ENCODE measurements around the gene SPTSSB. TPM values are rescaled to one million over a fixed set of nuclear protein-coding genes. Genes with fewer than 3 reads are reported as not detected.

Gene SPTSSB
- total RNA-seq, 1 experiment from 2014 or later = 15.7 TPM

DNA sequence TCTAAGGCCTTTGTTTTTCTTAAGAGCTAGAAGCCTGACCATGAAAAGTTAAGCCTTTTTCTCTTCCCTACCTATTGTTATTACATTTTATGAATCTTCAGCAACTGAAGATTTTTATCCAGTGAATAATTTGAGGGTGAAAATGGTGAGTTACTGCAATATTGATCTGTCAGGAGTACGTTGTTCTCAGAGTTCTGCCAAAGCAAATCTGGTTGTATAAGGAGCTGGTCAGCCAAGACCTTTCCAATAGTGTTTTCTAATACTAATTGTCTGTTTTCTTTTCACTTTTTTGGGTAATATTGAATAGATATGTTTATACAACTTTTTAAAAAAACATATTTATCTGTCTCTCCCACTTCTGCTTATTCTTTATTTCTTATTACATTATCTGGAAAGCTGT is 15.0 kb downstream of the SPTSSB start:
- POLR2A ChIA-PET = no interaction called here
- DNase-seq (ENCODE audit: low spot score) (no peak), ATAC-seq (no peak)
- Mint-ChIP-seq H3K4me1 (peaks cover 3% of the 10 kb centered on the region; the same call in 1 of the 2 replicates), H3K36me3 (no peaks in the 10 kb centered on the region), H3K4me3 (no peak overlapping the region), H3K27me3 (ENCODE audit: low read depth) (no peaks in the 10 kb centered on the region), H3K9me3 (no peaks in the 10 kb centered on the region), H3K27ac (no peak overlapping the region)
- TF ChIP-seq, protein P1, sequence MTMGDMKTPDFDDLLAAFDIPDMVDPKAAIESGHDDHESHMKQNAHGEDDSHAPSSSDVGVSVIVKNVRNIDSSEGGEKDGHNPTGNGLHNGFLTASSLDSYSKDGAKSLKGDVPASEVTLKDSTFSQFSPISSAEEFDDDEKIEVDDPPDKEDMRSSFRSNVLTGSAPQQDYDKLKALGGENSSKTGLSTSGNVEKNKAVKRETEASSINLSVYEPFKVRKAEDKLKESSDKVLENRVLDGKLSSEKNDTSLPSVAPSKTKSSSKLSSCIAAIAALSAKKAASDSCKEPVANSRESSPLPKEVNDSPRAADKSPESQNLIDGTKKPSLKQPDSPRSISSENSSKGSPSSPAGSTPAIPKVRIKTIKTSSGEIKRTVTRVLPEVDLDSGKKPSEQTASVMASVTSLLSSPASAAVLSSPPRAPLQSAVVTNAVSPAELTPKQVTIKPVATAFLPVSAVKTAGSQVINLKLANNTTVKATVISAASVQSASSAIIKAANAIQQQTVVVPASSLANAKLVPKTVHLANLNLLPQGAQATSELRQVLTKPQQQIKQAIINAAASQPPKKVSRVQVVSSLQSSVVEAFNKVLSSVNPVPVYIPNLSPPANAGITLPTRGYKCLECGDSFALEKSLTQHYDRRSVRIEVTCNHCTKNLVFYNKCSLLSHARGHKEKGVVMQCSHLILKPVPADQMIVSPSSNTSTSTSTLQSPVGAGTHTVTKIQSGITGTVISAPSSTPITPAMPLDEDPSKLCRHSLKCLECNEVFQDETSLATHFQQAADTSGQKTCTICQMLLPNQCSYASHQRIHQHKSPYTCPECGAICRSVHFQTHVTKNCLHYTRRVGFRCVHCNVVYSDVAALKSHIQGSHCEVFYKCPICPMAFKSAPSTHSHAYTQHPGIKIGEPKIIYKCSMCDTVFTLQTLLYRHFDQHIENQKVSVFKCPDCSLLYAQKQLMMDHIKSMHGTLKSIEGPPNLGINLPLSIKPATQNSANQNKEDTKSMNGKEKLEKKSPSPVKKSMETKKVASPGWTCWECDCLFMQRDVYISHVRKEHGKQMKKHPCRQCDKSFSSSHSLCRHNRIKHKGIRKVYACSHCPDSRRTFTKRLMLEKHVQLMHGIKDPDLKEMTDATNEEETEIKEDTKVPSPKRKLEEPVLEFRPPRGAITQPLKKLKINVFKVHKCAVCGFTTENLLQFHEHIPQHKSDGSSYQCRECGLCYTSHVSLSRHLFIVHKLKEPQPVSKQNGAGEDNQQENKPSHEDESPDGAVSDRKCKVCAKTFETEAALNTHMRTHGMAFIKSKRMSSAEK (CRISPR knock-in tag; IDR thresholded peaks at IDR 0.05; ENCODE audit: borderline replicate concordance) = no peak
- no peak for TF ChIP-seq EMX1 (CRISPR knock-in tag; IDR thresholded peaks at IDR 0.05)
- TF ChIP-seq GABPB1 (CRISPR knock-in tag; IDR thresholded peaks at IDR 0.05) = no peak
- TF ChIP-seq RORB (CRISPR knock-in tag; IDR thresholded peaks at IDR 0.05) = no peak
- TF ChIP-seq, protein P2, sequence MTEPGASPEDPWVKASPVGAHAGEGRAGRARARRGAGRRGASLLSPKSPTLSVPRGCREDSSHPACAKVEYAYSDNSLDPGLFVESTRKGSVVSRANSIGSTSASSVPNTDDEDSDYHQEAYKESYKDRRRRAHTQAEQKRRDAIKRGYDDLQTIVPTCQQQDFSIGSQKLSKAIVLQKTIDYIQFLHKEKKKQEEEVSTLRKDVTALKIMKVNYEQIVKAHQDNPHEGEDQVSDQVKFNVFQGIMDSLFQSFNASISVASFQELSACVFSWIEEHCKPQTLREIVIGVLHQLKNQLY (CRISPR knock-in tag; IDR thresholded peaks at IDR 0.05) = no peak
- no peak for TF ChIP-seq ATF1 (CRISPR knock-in tag; IDR thresholded peaks at IDR 0.05)
- TF ChIP-seq, protein P3, sequence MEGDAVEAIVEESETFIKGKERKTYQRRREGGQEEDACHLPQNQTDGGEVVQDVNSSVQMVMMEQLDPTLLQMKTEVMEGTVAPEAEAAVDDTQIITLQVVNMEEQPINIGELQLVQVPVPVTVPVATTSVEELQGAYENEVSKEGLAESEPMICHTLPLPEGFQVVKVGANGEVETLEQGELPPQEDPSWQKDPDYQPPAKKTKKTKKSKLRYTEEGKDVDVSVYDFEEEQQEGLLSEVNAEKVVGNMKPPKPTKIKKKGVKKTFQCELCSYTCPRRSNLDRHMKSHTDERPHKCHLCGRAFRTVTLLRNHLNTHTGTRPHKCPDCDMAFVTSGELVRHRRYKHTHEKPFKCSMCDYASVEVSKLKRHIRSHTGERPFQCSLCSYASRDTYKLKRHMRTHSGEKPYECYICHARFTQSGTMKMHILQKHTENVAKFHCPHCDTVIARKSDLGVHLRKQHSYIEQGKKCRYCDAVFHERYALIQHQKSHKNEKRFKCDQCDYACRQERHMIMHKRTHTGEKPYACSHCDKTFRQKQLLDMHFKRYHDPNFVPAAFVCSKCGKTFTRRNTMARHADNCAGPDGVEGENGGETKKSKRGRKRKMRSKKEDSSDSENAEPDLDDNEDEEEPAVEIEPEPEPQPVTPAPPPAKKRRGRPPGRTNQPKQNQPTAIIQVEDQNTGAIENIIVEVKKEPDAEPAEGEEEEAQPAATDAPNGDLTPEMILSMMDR (IDR thresholded peaks at IDR 0.05) = no peak
- CTCF ChIA-PET = no interaction called here

DNA sequence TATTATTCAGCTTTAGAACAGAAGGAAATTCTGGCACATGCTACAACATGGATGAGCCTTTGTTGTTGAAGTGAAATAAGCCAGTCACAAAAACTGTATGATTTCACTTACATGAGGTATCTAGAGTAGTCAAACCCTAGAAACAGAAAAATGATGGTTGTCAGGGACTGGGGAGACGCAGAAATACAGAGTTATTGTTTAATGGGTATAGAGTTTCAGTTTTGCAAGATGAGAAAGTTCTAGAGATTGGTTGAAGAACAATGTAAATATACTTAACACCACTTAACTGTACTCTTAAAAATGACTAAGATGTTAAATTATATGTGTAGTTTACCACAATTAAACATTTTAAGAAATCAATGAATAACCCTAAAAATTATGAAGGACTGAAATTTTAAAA is 15.8 kb downstream of the SPTSSB start:
- H3K4me3 Mint-ChIP-seq = no peak overlapping the region

More for the DNA sequence above, 15.8 kb downstream of the SPTSSB start:
- ATAC-seq (no peak), DNase-seq (ENCODE audit: low spot score) (no peak)
- Mint-ChIP-seq H3K36me3 (no peaks in the 10 kb centered on the region), H3K27me3 (ENCODE audit: low read depth) (no peaks in the 10 kb centered on the region), H3K27ac (no peak overlapping the region), H3K9me3 (no peaks in the 10 kb centered on the region), H3K4me1 (no peaks in the 10 kb centered on the region)
- ChIA-PET POLR2A (no interaction called here), CTCF (no interaction called here)
- no peak for TF ChIP-seq ZNF396 (CRISPR knock-in tag; IDR thresholded peaks at IDR 0.05; ENCODE audit: borderline replicate concordance)
- TF ChIP-seq, protein P4, sequence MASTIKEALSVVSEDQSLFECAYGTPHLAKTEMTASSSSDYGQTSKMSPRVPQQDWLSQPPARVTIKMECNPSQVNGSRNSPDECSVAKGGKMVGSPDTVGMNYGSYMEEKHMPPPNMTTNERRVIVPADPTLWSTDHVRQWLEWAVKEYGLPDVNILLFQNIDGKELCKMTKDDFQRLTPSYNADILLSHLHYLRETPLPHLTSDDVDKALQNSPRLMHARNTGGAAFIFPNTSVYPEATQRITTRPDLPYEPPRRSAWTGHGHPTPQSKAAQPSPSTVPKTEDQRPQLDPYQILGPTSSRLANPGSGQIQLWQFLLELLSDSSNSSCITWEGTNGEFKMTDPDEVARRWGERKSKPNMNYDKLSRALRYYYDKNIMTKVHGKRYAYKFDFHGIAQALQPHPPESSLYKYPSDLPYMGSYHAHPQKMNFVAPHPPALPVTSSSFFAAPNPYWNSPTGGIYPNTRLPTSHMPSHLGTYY (CRISPR knock-in tag; IDR thresholded peaks at IDR 0.05) = no peak
- TF ChIP-seq ZNF263 (CRISPR knock-in tag; IDR thresholded peaks at IDR 0.05; ENCODE audit: low read depth) = no peak
- no peak for TF ChIP-seq ETV6 (CRISPR knock-in tag; IDR thresholded peaks at IDR 0.05)
- TF ChIP-seq SMAD3 (CRISPR knock-in tag; IDR thresholded peaks at IDR 0.05; ENCODE audit: borderline replicate concordance) = no peak
- TF ChIP-seq ATF1 (CRISPR knock-in tag; IDR thresholded peaks at IDR 0.05) = no peak
- no peak for TF ChIP-seq GABPB1 (CRISPR knock-in tag; IDR thresholded peaks at IDR 0.05)
- TF ChIP-seq, protein P5, sequence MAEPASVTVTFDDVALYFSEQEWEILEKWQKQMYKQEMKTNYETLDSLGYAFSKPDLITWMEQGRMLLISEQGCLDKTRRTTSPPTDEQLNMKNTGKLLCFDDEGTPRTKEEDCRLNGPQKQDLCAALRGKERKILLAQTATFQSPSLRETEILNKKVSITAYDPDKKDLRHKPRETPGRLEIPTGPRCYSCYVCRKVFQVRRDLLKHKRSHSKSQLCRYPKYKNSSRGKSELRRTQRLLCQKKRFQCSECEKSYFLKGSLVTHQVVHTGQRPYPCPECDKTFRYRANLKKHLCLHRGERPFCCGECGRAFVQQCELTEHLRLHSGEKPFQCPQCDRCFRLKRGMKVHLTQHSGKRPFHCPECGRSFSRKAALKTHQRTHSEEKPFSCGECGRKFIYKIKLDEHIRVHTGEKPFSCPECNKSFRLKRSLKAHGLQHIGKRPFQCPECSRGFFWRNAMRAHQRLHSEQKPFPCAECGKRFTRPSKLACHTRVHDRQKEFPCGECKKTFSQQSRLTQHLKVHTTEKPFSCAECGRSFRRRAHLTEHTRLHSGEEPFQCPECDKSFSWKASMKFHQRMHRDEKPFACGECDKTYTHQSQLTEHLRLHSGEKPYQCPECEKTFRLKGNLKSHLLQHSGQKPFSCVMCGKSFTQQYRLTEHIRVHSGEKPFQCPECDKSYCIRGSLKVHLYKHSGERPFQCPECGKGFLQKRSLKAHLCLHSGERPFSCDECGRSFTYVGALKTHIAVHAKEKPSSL (CRISPR knock-in tag; conservative IDR thresholded peaks at IDR 0.05) = no peak
- no peak for TF ChIP-seq ZNF232 (CRISPR knock-in tag; IDR thresholded peaks at IDR 0.05)
- no peak for TF ChIP-seq TP53 (CRISPR knock-in tag; IDR thresholded peaks at IDR 0.05)
- TF ChIP-seq ZNF423 (CRISPR knock-in tag; IDR thresholded peaks at IDR 0.05) = no peak
- TF ChIP-seq GTF2I (CRISPR knock-in tag; conservative IDR thresholded peaks at IDR 0.05) = no peak
- TF ChIP-seq RORB (CRISPR knock-in tag; IDR thresholded peaks at IDR 0.05) = no peak
- TF ChIP-seq, protein P6, sequence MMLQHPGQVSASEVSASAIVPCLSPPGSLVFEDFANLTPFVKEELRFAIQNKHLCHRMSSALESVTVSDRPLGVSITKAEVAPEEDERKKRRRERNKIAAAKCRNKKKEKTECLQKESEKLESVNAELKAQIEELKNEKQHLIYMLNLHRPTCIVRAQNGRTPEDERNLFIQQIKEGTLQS (CRISPR knock-in tag; conservative IDR thresholded peaks at IDR 0.05) = no peak
- TF ChIP-seq ZNF416 (CRISPR knock-in tag; IDR thresholded peaks at IDR 0.05) = no peak
- no peak for TF ChIP-seq NR1H2 (CRISPR knock-in tag; IDR thresholded peaks at IDR 0.05)
- TF ChIP-seq NR3C1 (CRISPR knock-in tag; conservative IDR thresholded peaks at IDR 0.05; ENCODE audit: low read depth) = no peak
- no peak for TF ChIP-seq ZNF219 (CRISPR knock-in tag; IDR thresholded peaks at IDR 0.05; ENCODE audit: borderline replicate concordance)
- TF ChIP-seq, protein P7, sequence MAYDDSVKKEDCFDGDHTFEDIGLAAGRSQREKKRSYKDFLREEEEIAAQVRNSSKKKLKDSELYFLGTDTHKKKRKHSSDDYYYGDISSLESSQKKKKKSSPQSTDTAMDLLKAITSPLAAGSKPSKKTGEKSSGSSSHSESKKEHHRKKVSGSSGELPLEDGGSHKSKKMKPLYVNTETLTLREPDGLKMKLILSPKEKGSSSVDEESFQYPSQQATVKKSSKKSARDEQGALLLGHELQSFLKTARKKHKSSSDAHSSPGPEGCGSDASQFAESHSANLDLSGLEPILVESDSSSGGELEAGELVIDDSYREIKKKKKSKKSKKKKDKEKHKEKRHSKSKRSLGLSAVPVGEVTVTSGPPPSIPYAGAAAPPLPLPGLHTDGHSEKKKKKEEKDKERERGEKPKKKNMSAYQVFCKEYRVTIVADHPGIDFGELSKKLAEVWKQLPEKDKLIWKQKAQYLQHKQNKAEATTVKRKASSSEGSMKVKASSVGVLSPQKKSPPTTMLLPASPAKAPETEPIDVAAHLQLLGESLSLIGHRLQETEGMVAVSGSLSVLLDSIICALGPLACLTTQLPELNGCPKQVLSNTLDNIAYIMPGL (CRISPR knock-in tag; IDR thresholded peaks at IDR 0.05) = no peak
